Naive thymus-derived CD4-positive, alpha-beta T cell (primary cell): Measurements from ENCODE around the gene HERC6. TPM values are rescaled to one million over a fixed set of nuclear protein-coding genes. Genes with fewer than 3 reads are reported as not detected.
A peak's percentile ranks its signal among the peaks of the same experiment; 100 is the strongest.
"Not testable (repeated sequence)": the region's sequence is repeated elsewhere in the genome, so short reads cannot be mapped to it uniquely, and the experiment has no call there.

Experiments used
- ATAC-seq: fragments of 150-1000 bp; cut with Tn5 transposase; 2 replicates; pipeline ENCODE4 v1.10.0; 2021; ENCODE audit warnings: mild to moderate bottlenecking, moderate library complexity
- CTCF ChIA-PET: fragments of 350-600 bp; sonication (Branson Sonifier 250); formaldehyde crosslinking; loops from one replicate; lab custom pipeline; 2021; ENCODE audit warnings: antibody characterized with exemption; lab: Charles Lee
- POLR2A ChIA-PET: fragments of 350-600 bp; sonication (Branson Sonifier 250); formaldehyde crosslinking; loops from one replicate; lab custom pipeline; 2021; ENCODE audit warnings: antibody characterized with exemption, inconsistent platforms; lab: Charles Lee
- DNase-seq, 9 donors: peaks; one replicate each; pipeline versions ENCODE4 v3.0.0 to v3.0.0-alpha.2; 2020 to 2022; ENCODE audit warnings: mixed read lengths in 1 of 9
- H3K27ac ChIP-seq: one replicate; pipeline ENCODE4 v1.7.0; 2013; ENCODE audit warnings: mild to moderate bottlenecking, low read depth, low read length, moderate library complexity
- H3K27me3 ChIP-seq, 2 donors: one replicate each; pipeline ENCODE4 v1.7.0; 2013; ENCODE audit warnings: low read length in 2 of 2, mild to moderate bottlenecking in 2 of 2, moderate library complexity in 2 of 2; ENCODE audit not compliant: control insufficient read depth in 2 of 2, insufficient read depth in 2 of 2
- H3K36me3 ChIP-seq, 3 experiments: 1 replicate in 2 of 3; 2 replicates in 1 of 3; pipeline ENCODE4 v1.7.0; 2013; ENCODE audit warnings: low read length in 3 of 3, mild to moderate bottlenecking in 3 of 3, moderate library complexity in 1 of 3; ENCODE audit not compliant: insufficient read depth in 3 of 3, control insufficient read depth in 2 of 3
- H3K4me1 ChIP-seq, 2 donors: one replicate each; pipeline ENCODE4 v1.7.0; 2013; ENCODE audit warnings: low read length in 2 of 2, mild to moderate bottlenecking in 2 of 2, moderate library complexity in 1 of 2; ENCODE audit not compliant: control insufficient read depth in 2 of 2, insufficient read depth in 2 of 2
- H3K4me3 ChIP-seq: 2 replicates; pipeline ENCODE4 v1.7.0; 2013; ENCODE audit warnings: mild to moderate bottlenecking, low read length
- H3K9me3 ChIP-seq, 3 experiments: 1 replicate in 2 of 3; 2 replicates in 1 of 3; pipeline ENCODE4 v1.7.0; 2013; ENCODE audit warnings: low read length in 3 of 3; ENCODE audit not compliant: control insufficient read depth in 2 of 3
- H3K27ac Mint-ChIP-seq, 9 donors: one replicate each; pipeline ENCODE4 v1.8.0; 2020 to 2022; ENCODE audit warnings: mixed read lengths in 9 of 9, mild to moderate bottlenecking in 8 of 9, moderate library complexity in 5 of 9, inconsistent platforms in 2 of 9
- H3K27me3 Mint-ChIP-seq, 5 donors: one replicate each; pipeline ENCODE4 v1.8.0; 2021 to 2022; ENCODE audit warnings: mixed read lengths in 5 of 5, mild to moderate bottlenecking in 1 of 5
- H3K36me3 Mint-ChIP-seq, 5 donors: one replicate each; pipeline ENCODE4 v1.8.0; 2020 to 2022; ENCODE audit warnings: mixed read lengths in 5 of 5, mild to moderate bottlenecking in 3 of 5, inconsistent platforms in 1 of 5
- H3K4me1 Mint-ChIP-seq, 7 donors: one replicate each; pipeline ENCODE4 v1.8.0; 2020 to 2022; ENCODE audit warnings: mixed read lengths in 7 of 7, mild to moderate bottlenecking in 3 of 7, inconsistent platforms in 1 of 7
- H3K4me3 Mint-ChIP-seq, 10 donors: one replicate each; pipeline ENCODE4 v1.8.0; 2020 to 2022; ENCODE audit warnings: mild to moderate bottlenecking in 10 of 10, mixed read lengths in 10 of 10, moderate library complexity in 6 of 10, inconsistent platforms in 2 of 10
- H3K9me3 Mint-ChIP-seq, 11 donors: one replicate each; pipeline ENCODE4 v1.8.0; 2020 to 2022; ENCODE audit warnings: mixed read lengths in 11 of 11, mild to moderate bottlenecking in 4 of 11, inconsistent platforms in 1 of 11, moderate library complexity in 1 of 11
- intact Hi-C, 2 donors: fragments of 100-400 bp; cut with micrococcal nuclease; formaldehyde crosslinking; loops; one replicate each; pipeline ENCODE4 v1.15.1; 2023
- polyA plus RNA-seq, 2 donors: library from polyadenylated mRNA; unstranded; fragments of 300-500 nt; fragmentation: Illumina TruSeq; gene quantifications; one replicate each; pipeline ENCODE4 v1.2.3, GENCODE V29; 2021
- total RNA-seq, 6 experiments: library from RNA in 5 of 6; stranded (reverse) in 5 of 6; gene quantifications; 1 replicate in 5 of 6; 2 replicates in 1 of 6; pipeline ENCODE4 v1.2.3 and lab custom pipeline; 2021 to 2026

Gene HERC6
- total and polyA plus RNA-seq, 7 experiments from 2014 or later = 12.6 to 43.5 (median 20.0) TPM

DNA sequence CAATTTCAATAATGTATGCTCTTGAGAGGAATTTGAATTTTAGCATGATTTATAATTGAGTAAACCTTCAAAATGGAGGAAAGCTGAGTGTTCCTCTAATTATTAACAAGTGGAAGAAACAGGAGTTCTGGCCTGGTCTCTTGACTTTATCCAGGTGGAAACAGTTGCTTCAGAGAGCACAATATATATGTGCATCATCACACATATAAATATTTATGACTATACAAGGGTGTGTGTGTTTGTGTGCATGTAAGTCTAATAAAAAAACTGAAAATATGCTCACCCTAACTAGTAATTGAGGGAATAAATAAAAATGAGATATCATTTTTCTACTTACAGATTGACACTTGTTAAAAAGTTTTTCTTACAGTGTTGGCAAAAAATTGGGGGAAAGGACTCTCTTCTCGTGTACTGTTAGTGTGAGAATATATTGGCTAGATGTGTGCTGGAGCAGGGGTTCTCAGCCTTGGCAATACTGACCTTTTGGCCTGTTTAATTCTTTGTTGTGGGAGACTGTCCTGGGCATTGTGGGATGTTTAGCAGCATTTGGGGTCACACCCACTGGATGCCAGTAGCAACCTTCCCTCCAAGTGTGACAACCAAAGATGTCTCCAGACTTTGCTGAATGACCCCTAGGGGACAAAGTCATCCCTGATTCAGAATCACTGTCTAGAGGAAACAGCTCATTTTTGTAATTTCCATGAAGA is 57.5 kb downstream of the HERC6 start:
- H3K27ac Mint-ChIP-seq = peak overlapping the region in 1 of 9 donors; percentile 48
- intact Hi-C loops = no loop called here
- no peak overlapping the region for H3K4me3 Mint-ChIP-seq
- DNase-seq (no peak), ATAC-seq (no peak)
- POLR2A ChIA-PET = no interaction called here
- no peaks in the 10 kb centered on the region for H3K4me1 ChIP-seq
- no peaks in the 10 kb centered on the region for H3K27me3 ChIP-seq
- H3K4me3 ChIP-seq = no peak overlapping the region
- no peak overlapping the region for H3K27ac ChIP-seq
- H3K36me3 Mint-ChIP-seq = peaks cover 3 to 61% (median 38%) of the 10 kb centered on the region in 5 donors
- peaks cover 0 to 28% (median 0%) of the 10 kb centered on the region in 3 experiments for H3K36me3 ChIP-seq
- no peaks in the 10 kb centered on the region for H3K27me3 Mint-ChIP-seq
- H3K4me1 Mint-ChIP-seq = peaks cover 0 to 8% (median 0%) of the 10 kb centered on the region in 7 donors
- CTCF ChIA-PET = no interaction called here
- no peaks in the 10 kb centered on the region for H3K9me3 ChIP-seq
- H3K9me3 Mint-ChIP-seq = peaks cover 0 to 6% (median 0%) of the 10 kb centered on the region in 11 donors

DNA sequence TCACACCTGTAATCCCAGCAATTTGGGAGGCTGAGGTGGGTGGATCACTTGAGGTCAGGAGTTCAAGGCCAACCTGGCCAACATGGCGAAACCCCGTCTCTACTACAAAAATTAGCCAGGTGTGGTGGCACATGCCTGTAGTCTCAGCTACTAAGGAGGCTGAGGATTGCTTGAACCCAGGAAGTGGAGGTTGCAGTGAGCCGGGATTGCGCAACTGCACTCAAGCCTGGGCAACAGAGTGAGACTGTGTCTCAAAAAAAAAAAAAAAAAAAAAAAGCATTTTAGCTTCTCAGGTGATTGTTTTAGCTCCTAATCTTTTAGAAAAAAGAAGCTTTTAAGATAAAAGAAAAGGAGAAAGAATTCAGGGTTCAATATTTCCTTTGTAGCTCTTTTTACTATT is 59.2 kb downstream of the HERC6 start:
- Mint-ChIP-seq H3K27ac (peak overlapping the region in 1 of 9 donors; percentile 66), H3K36me3 (peaks cover 11 to 65% (median 46%) of the 10 kb centered on the region in 5 donors)
- H3K4me3 Mint-ChIP-seq, H3K9me3 ChIP-seq, H3K9me3 Mint-ChIP-seq, H3K4me3 ChIP-seq, H3K27ac ChIP-seq, DNase-seq, intact Hi-C loops, H3K27me3 ChIP-seq, H3K4me1 Mint-ChIP-seq, POLR2A ChIA-PET, ATAC-seq, H3K27me3 Mint-ChIP-seq, H3K4me1 ChIP-seq: not testable (repeated sequence)
- CTCF ChIA-PET = interaction anchor here (0.6 to 1.1 kb wide), 4 partner anchors 17 to 310 kb away, joined by 3 to 4 read pairs (median 4); partner anchors contain the start of gene HERC6
- peaks cover 0 to 34% (median 7%) of the 10 kb centered on the region in 3 experiments for H3K36me3 ChIP-seq

DNA sequence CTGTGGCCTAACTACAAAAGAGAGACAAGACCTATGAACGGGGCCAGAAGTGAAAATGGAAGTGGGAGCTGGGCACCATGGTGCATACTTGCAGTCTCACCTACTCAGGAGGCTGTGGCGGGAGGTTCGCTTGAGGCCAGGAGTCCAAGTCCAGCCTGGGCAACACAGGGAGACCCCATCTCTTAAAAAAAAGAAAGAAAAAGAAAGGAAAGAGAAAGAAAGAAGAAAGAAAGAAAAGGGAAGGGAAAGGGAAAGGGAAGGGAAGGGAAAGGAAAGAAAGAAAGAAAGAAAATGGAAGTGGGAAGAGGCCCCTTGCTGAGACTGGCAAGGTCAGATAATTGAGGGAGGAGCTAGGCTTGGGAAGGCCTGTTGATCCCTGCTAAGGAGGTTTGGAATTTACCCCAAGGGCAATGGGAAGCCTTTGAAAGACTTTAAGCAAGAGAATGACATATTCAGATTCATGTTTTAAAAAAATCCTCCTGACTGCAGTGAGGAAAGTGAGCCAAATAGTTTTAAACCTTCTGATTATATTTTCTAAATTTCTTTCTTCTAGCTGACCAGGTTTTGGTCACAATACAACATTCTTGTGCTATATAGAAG is 60.6 kb downstream of the HERC6 start:
- Histone ChIP-seq H3K4me1 (no peaks in the 10 kb centered on the region), H3K27me3 (no peaks in the 10 kb centered on the region), H3K9me3 (no peaks in the 10 kb centered on the region), H3K27ac (no peak overlapping the region), H3K36me3 (peaks cover 0 to 35% (median 8%) of the 10 kb centered on the region in 3 experiments), H3K4me3 (no peak overlapping the region)
- DNase-seq = no peak
- CTCF ChIA-PET = no interaction called here
- POLR2A ChIA-PET = no interaction called here
- Mint-ChIP-seq H3K27me3 (no peaks in the 10 kb centered on the region), H3K4me3 (no peak overlapping the region), H3K27ac (peak overlapping the region; percentile 14 to 83 (median 61)), H3K4me1 (peaks cover 0 to 13% (median 0%) of the 10 kb centered on the region in 7 donors), H3K9me3 (no peaks in the 10 kb centered on the region), H3K36me3 (peaks cover 15 to 61% (median 40%) of the 10 kb centered on the region in 5 donors)
- intact Hi-C loops = no loop called here
- no peak for ATAC-seq

DNA sequence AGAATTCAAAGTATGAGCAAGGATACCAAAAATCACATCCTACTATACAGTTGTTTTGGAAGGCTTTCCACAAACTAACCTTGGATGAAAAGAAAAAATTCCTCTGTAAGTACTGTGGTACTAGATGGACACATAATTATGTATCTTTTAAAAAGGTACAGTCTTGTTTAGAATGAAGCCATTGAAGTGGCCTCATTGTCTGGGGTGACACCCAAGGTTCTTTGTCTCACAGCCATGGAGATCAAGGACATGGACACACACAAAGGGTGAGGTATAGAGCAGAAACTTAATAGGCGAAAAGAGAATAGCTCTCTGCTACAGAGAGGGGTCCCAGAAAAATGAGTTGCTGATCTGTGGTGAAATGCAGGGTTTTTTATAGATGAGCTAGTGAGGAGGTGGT is 61.5 kb downstream of the HERC6 start:
- CTCF ChIA-PET = no interaction called here
- ATAC-seq (no peak), DNase-seq (no peak)
- Histone ChIP-seq H3K4me3 (no peak overlapping the region), H3K9me3 (no peaks in the 10 kb centered on the region), H3K4me1 (no peaks in the 10 kb centered on the region), H3K36me3 (peaks cover 0 to 33% (median 8%) of the 10 kb centered on the region in 3 experiments), H3K27ac (no peak overlapping the region), H3K27me3 (no peaks in the 10 kb centered on the region)
- Mint-ChIP-seq H3K36me3 (peaks cover 14 to 56% (median 34%) of the 10 kb centered on the region in 5 donors), H3K27me3 (no peaks in the 10 kb centered on the region), H3K9me3 (peaks cover 0 to 1% (median 0%) of the 10 kb centered on the region in 11 donors), H3K4me1 (peaks cover 0 to 13% (median 0%) of the 10 kb centered on the region in 7 donors), H3K4me3 (no peak overlapping the region), H3K27ac (peak overlapping the region in 3 of 9 donors; percentile 35 to 74 (median 45))
- intact Hi-C loops = no loop called here
- POLR2A ChIA-PET = no interaction called here

DNA sequence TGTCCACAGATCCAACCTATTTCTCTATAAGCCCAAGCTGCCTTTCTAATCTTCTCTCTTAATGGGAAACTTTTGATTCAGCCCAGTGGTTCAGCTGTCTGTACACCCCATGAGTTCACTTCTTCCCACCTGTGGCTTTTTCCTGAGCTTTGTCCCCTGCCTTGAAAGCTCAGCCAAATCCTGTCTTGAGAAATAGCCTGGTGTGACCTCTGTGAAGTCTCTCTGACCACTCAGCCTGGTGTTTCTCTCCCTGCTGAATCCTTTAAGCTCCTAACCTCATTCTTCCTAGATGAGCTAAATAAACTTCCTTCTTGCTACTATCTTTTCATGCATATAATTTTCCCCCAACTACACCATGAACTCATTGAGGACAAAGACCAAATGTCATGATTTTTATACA is 63.0 kb downstream of the HERC6 start:
- Mint-ChIP-seq H3K36me3 (peaks cover 14 to 48% (median 27%) of the 10 kb centered on the region in 5 donors), H3K27ac (peak overlapping the region in 8 of 9 donors; percentile 3 to 62 (median 10))
- H3K4me3 ChIP-seq = no peak overlapping the region

DNA sequence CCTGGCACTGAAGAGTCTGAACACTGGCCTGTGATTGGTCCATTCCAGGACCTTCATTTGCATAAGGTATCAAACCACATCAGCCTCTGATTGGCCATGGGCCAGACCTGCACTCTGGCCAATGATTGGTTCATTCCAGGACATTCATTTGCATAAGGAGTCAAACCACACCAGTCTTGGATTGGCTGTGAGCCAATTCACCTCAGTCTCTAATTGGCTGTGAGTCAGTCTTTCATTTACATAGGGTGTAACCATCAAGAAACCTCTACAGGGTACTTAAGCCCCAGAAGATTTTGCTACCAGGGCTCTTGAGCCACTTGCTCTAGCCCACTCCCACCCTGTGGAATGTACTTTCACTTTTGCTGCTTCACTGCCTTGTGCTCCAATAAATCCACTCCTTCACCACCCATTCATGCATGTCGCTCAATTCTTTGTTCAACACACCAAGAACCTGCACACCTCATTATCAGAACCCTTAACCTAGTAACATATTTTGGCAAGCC is 64.1 kb downstream of the HERC6 start:
- ATAC-seq = no peak

More for the DNA sequence above, 63.0 kb downstream of the HERC6 start:
- H3K4me1 Mint-ChIP-seq = peaks cover 0 to 10% (median 0%) of the 10 kb centered on the region in 7 donors
- DNase-seq (no peak), ATAC-seq (no peak)
- Histone ChIP-seq H3K27me3 (no peaks in the 10 kb centered on the region), H3K36me3 (peaks cover 0 to 25% (median 8%) of the 10 kb centered on the region in 3 experiments), H3K4me1 (no peaks in the 10 kb centered on the region), H3K9me3 (no peaks in the 10 kb centered on the region), H3K27ac (no peak overlapping the region)
- POLR2A ChIA-PET = interaction anchor here (0.5 to 1.0 kb wide), 2 partner anchors 17 to 60 kb away, joined by 3 read pairs; no protein-coding TSS in a partner anchor
- H3K9me3 Mint-ChIP-seq = peaks cover 0 to 1% (median 0%) of the 10 kb centered on the region in 11 donors
- CTCF ChIA-PET = no interaction called here
- no peaks in the 10 kb centered on the region for H3K27me3 Mint-ChIP-seq
- no peak overlapping the region for H3K4me3 Mint-ChIP-seq
- intact Hi-C loops = no loop called here

More for the DNA sequence above, 64.1 kb downstream of the HERC6 start:
- no peaks in the 10 kb centered on the region for H3K27me3 Mint-ChIP-seq
- H3K27ac ChIP-seq = no peak overlapping the region
- peak overlapping the region in 6 of 9 donors; percentile 14 to 73 (median 50) for H3K27ac Mint-ChIP-seq
- H3K4me3 Mint-ChIP-seq = no peak overlapping the region
- H3K4me1 ChIP-seq = no peaks in the 10 kb centered on the region
- H3K27me3 ChIP-seq = no peaks in the 10 kb centered on the region
- CTCF ChIA-PET = no interaction called here
- DNase-seq = no peak
- no peak overlapping the region for H3K4me3 ChIP-seq
- POLR2A ChIA-PET = no interaction called here
- H3K36me3 Mint-ChIP-seq = peaks cover 14 to 45% (median 26%) of the 10 kb centered on the region in 5 donors
- peaks cover 0 to 25% (median 8%) of the 10 kb centered on the region in 3 experiments for H3K36me3 ChIP-seq
- intact Hi-C loops = no loop called here
- peaks cover 0 to 1% (median 0%) of the 10 kb centered on the region in 11 donors for H3K9me3 Mint-ChIP-seq
- H3K9me3 ChIP-seq = no peaks in the 10 kb centered on the region
- peaks cover 0 to 14% (median 0%) of the 10 kb centered on the region in 7 donors for H3K4me1 Mint-ChIP-seq
